Lung microvascular endothelial cell (primary cell): ENCODE results near the gene LSM7. TPM values are rescaled to one million over a fixed set of nuclear protein-coding genes. Genes with fewer than 3 reads are reported as not detected.
A peak's percentile ranks its signal among the peaks of the same experiment; 100 is the strongest.
"Not testable (repeated sequence)": the region's sequence is repeated elsewhere in the genome, so short reads cannot be mapped to it uniquely, and the experiment has no call there.

Experiments used
- DNase-seq, 2 donors: peaks; one replicate each; pipeline versions ENCODE4 v3.0.0 to v3.0.0-alpha.2; 2010; ENCODE audit warnings: low read depth in 2 of 2
- total RNA-seq: library from RNA; depleted of rRNA; stranded (reverse); fragments of >200 nt; gene quantifications from 2 replicates; pipeline ENCODE4 v1.2.1, GENCODE V29; 2014

LSM7 gene
- total RNA-seq, 1 donor from 2014 or later = 79.4 TPM

GRCh38 chr19:2355168-2356035, 27.0 kb upstream of the LSM7 start:
- DNase-seq = no peak

GRCh38 chr19:2354670-2355069, 26.3 kb upstream of the LSM7 start:
- no peak for DNase-seq

- DNase-seq = no peak
These were observed 25.7 kb upstream of the LSM7 start for GRCh38 chr19:2353887-2354592.

- no peak for DNase-seq
These were observed 24.9 kb upstream of the LSM7 start for GRCh38 chr19:2353159-2353886.

- no peak for DNase-seq
These were observed 23.7 kb upstream of the LSM7 start for GRCh38 chr19:2352121-2352520.

- no peak for DNase-seq
These were observed 23.2 kb upstream of the LSM7 start for GRCh38 chr19:2351591-2351990.

GRCh38 chr19:2350656-2351055, 22.3 kb upstream of the LSM7 start:
- DNase-seq = no peak

GRCh38 chr19:2349818-2350217, 21.4 kb upstream of the LSM7 start:
- not testable (repeated sequence) for DNase-seq

GRCh38 chr19:2345794-2346663, 17.6 kb upstream of the LSM7 start:
- peak; percentile 22 to 65 for DNase-seq

- no peak for DNase-seq
These were observed 16.7 kb upstream of the LSM7 start for GRCh38 chr19:2345076-2345475.

GRCh38 chr19:2344381-2344870, 16.0 kb upstream of the LSM7 start:
- no peak for DNase-seq

- DNase-seq = no peak
These were observed 15.1 kb upstream of the LSM7 start for GRCh38 chr19:2343289-2343982.

- no peak for DNase-seq
These were observed 14.4 kb upstream of the LSM7 start for GRCh38 chr19:2342656-2343288.

- no peak for DNase-seq
These were observed 13.6 kb upstream of the LSM7 start for GRCh38 chr19:2341982-2342381.

GRCh38 chr19:2341244-2341751, 12.9 kb upstream of the LSM7 start:
- peak in 1 of 2 donors; percentile 48 for DNase-seq

- DNase-seq = no peak
These were observed 12.3 kb upstream of the LSM7 start for GRCh38 chr19:2340496-2341243.

- no peak for DNase-seq
These were observed 11.4 kb upstream of the LSM7 start for GRCh38 chr19:2339644-2340310.
